ENCODE measurements around the gene ALDH16A1.
"Not testable (repeated sequence)": the region's sequence is repeated elsewhere in the genome, so short reads cannot be mapped to it uniquely, and the experiment has no call there.

ALDH16A1 gene

DNA sequence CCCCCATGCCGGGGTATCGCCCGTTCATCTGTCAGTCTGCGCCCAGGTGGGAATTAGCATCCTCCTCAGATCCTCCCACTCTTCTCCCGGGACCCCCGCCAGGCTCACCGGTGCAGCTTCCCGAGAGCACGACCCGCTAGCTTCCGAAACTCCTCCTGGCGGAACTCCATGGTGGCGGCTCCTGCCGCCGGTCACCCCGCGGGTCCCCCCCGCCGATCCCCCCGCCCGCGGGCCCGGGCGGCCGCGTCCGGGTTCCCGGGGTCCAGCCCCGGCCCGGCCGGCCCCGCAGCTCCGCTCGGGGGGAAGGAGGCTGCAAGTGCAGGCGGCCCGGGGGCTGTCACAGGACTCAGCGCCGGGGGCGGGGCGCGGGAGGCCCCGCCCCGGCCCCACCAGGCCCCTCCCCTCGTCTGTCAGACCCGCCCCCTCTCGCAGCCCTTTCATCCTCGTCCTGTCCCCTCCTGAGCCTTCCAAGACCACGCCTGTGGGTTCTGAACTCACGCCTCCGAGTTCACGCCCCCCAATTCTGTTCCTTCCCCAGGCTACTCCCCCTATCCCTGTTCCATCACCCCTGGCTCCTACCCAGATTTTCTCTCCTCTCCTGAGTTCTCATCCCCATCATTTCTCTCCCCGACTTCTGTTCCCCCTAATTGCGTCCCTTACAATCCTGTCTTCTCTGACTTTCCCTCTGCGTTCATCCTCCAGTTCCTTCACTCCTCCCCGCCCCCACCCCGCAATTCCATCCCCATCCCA lies 11.6 kb upstream of the ALDH16A1 start, which contains the start of gene SLC17A7:
Gene SLC17A7 (minus strand): TSS at position 318 of the 750 bp plus-strand sequence. CDS start 148 bp downstream, at position 170.
- Histone ChIP-seq H3K9me3 (ENCODE audit: control insufficient read depth in 2 of 2, low read length in 2 of 2) (no peaks in the 10 kb centered on the region), H3K4me3 (ENCODE audit: low read length in 2 of 2) (peak within 1 kb of the TSS in 1 of 2 donors; percentile 47), H3K27ac (ENCODE audit: low read length) (peak within 1 kb of the TSS; percentile 46), H3K4me1 (ENCODE audit: control insufficient read depth, insufficient read depth, low read length) (peaks cover 16% of the 10 kb centered on the region), H3K9ac (ENCODE audit: low read length in 2 of 2) (no peak within 1 kb of the TSS), H3K36me3 (ENCODE audit: control insufficient read depth in 2 of 2, insufficient read depth in 2 of 2, low read length in 2 of 2) (no peaks in the 10 kb centered on the region), H3K27me3 (ENCODE audit: control insufficient read depth in 1 of 2, insufficient read depth in 2 of 2, low read length in 2 of 2) (peaks cover 44 to 56% of the 10 kb centered on the region in 2 donors)

DNA sequence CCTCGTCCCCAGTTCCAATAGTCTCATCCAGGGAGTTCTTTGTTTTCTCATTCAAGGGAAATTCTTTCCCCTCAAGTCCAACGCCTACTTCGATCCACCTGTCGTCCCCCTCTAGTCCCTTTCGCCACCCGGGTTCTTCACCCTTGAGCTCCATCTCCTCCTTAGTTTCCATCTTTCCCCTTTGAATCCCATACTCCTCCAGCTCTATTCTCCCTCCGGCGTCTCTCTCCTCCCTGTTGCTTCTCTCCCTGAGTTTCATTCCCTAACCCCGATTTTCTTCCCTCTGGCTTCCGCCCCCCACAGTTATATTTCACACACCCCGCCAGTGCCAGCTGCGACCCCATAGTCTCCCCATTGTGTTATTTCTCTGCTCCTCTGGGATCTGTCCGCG lies 11.1 kb upstream of the ALDH16A1 start:
- Histone ChIP-seq H3K9ac (ENCODE audit: low read length in 2 of 2) (no peak overlapping the region), H3K4me1 (ENCODE audit: control insufficient read depth, insufficient read depth, low read length) (peaks cover 16% of the 10 kb centered on the region), H3K27ac (ENCODE audit: low read length) (peak overlapping the region; percentile 46), H3K27me3 (ENCODE audit: control insufficient read depth in 1 of 2, insufficient read depth in 2 of 2, low read length in 2 of 2) (peaks cover 41 to 50% of the 10 kb centered on the region in 2 donors), H3K36me3 (ENCODE audit: control insufficient read depth in 2 of 2, insufficient read depth in 2 of 2, low read length in 2 of 2) (peaks cover 0 to 3% of the 10 kb centered on the region in 2 donors), H3K9me3 (ENCODE audit: control insufficient read depth in 2 of 2, low read length in 2 of 2) (no peaks in the 10 kb centered on the region), H3K4me3 (ENCODE audit: low read length in 2 of 2) (peak overlapping the region in 1 of 2 donors; percentile 40)

DNA sequence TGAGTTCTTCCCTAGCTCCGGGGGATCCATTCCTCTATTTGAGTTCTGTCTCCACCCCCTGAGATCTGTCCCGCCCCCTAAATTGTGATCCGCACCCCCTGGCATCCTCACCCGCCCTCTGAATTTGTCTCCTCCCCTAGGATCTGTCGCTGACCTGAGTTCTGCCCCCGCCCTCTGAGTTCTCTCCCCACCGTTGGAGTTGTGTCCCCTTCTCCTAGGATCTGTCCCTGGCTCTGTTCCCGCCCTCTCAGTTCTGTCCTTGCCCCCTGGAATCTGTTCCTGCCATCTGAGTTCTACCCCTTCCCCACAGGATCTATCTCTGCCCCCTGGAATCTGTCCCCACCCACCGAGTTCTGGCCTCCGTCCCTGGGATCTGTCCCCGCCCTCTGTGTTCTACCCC lies 10.7 kb upstream of the ALDH16A1 start:
- peaks cover 16% of the 10 kb centered on the region for H3K4me1 ChIP-seq (ENCODE audit: control insufficient read depth, insufficient read depth, low read length)
- H3K27me3 ChIP-seq (ENCODE audit: control insufficient read depth in 1 of 2, insufficient read depth in 2 of 2, low read length in 2 of 2), result peaks cover 40 to 47% of the 10 kb centered on the region in 2 donors
- peak overlapping the region in 1 of 2 donors; percentile 40 for H3K4me3 ChIP-seq (ENCODE audit: low read length in 2 of 2)
- no peaks in the 10 kb centered on the region for H3K9me3 ChIP-seq (ENCODE audit: control insufficient read depth in 2 of 2, low read length in 2 of 2)
- H3K36me3 ChIP-seq (ENCODE audit: control insufficient read depth in 2 of 2, insufficient read depth in 2 of 2, low read length in 2 of 2), result peaks cover 0 to 3% of the 10 kb centered on the region in 2 donors
- no peak overlapping the region for H3K9ac ChIP-seq (ENCODE audit: low read length in 2 of 2)
- H3K27ac ChIP-seq (ENCODE audit: low read length), result peak overlapping the region; percentile 46

DNA sequence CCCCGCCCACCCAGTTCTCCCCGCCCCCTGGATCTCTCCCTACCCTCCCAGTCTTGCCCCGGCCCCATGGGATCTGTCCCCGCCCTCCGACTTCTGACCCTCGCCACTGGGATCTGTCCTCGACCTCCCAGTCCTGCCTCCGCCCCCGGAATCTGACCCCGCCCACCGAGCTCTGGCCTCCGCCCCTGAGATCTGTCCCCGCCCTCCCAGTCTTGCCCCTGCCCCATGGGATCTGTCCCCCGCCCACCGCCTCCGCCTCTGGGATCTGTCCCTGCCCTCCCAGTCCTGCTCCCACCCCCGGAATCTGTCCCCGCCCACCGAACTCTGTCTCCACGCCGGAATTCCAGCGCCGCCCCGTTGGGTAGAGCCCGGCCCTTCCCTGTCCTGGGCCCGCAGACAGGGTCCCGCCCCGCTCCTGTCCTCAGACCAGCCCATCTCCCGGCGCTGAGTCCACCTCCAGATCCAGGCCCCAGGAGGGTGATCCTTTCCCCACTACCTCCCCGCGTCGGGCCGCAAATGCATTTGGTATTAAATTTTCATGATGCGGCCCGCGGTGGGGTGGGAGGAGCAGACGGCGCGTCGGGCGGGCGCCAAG lies 10.2 kb upstream of the ALDH16A1 start:
- peak overlapping the region in 1 of 2 donors; percentile 22 for H3K9ac ChIP-seq (ENCODE audit: low read length in 2 of 2)
- H3K27me3 ChIP-seq (ENCODE audit: control insufficient read depth in 1 of 2, insufficient read depth in 2 of 2, low read length in 2 of 2), result peaks cover 36 to 44% of the 10 kb centered on the region in 2 donors
- no peak overlapping the region for H3K27ac ChIP-seq (ENCODE audit: low read length)
- H3K9me3 ChIP-seq (ENCODE audit: control insufficient read depth in 2 of 2, low read length in 2 of 2), result no peaks in the 10 kb centered on the region
- peaks cover 0 to 3% of the 10 kb centered on the region in 2 donors for H3K36me3 ChIP-seq (ENCODE audit: control insufficient read depth in 2 of 2, insufficient read depth in 2 of 2, low read length in 2 of 2)
- H3K4me3 ChIP-seq (ENCODE audit: low read length in 2 of 2), result peak overlapping the region; percentile 69 to 75
- peaks cover 18% of the 10 kb centered on the region for H3K4me1 ChIP-seq (ENCODE audit: control insufficient read depth, insufficient read depth, low read length)

DNA sequence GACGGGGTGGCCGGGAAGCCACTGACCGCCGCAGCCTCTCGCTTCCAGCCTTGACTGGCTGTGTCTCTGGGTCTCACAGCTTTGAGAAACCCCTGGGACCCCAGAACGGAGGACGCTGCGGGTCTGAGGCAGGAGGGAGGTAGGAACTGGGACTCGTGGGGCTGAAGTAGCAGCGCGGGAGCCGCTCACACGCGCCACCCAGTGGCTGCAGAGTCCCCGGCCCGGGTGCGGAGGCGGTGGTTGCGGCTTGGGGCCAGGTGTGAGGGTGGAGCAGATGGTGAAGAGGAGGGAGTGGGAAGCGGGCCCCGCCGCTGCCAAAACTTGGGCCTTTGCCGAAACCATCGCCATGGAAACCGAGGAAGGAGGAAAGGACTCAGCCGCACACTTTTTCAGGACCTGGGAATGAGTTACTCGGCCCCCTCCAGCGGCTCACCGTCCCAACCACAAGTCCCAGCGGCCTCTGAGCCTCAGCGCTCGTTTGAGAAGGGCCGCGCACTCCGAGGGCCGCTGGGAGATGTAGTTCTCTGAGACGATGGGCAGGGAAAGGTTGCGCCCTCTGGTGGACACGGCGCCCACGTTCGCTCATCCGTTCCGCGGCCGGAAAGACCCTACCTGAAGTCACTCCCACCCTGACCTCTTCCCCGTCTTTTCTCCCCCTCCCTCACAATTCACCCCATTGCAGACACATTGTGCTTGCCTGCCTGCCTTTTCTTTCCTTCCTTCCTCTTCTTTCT lies 9.5 kb upstream of the ALDH16A1 start:
- no peak overlapping the region for H3K27ac ChIP-seq (ENCODE audit: low read length)
- peaks cover 30 to 40% of the 10 kb centered on the region in 2 donors for H3K27me3 ChIP-seq (ENCODE audit: control insufficient read depth in 1 of 2, insufficient read depth in 2 of 2, low read length in 2 of 2)
- H3K4me3 ChIP-seq (ENCODE audit: low read length in 2 of 2), result peak overlapping the region; percentile 69 to 75
- H3K9ac ChIP-seq (ENCODE audit: low read length in 2 of 2), result peak overlapping the region in 1 of 2 donors; percentile 22
- H3K9me3 ChIP-seq (ENCODE audit: control insufficient read depth in 2 of 2, low read length in 2 of 2), result no peaks in the 10 kb centered on the region
- H3K4me1 ChIP-seq (ENCODE audit: control insufficient read depth, insufficient read depth, low read length), result peaks cover 19% of the 10 kb centered on the region
- H3K36me3 ChIP-seq (ENCODE audit: control insufficient read depth in 2 of 2, insufficient read depth in 2 of 2, low read length in 2 of 2), result peaks cover 0 to 8% of the 10 kb centered on the region in 2 donors

DNA sequence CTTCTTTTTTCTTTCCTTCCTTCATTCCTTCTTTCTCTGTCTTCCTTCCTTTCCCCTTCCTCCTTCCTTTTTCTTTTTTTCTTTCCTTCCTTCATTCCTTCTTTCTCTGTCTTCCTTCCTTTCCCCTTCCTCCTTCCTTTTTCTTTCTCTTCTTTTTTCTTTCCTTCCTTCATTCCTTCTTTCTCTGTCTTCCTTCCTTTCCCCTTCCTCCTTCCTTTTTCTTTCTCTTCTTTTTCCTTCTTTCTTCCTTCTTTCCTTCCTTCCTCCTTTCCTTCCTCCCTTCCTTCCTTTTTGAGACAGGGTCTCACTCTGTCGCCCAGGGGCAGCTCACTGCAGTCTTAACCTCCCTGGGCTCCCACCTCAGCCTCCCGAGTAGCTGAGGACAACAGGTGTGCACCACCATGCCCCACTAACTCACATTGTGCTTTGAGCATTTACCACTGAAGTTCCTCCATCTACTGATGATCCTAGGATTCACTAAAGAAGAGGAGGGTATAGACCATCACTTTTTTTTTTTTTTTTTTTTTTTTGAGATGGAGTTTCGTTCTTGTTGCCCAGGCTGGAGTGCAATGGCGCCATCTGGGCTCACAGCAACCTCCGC lies 8.8 kb upstream of the ALDH16A1 start:
- Histone ChIP-seq H3K27me3 (ENCODE audit: control insufficient read depth in 1 of 2, insufficient read depth in 2 of 2, low read length in 2 of 2) (peaks cover 23 to 33% of the 10 kb centered on the region in 2 donors), H3K4me1 (ENCODE audit: control insufficient read depth, insufficient read depth, low read length) (peaks cover 19% of the 10 kb centered on the region)
- H3K9me3 ChIP-seq (ENCODE audit: control insufficient read depth in 2 of 2, low read length in 2 of 2); H3K36me3 ChIP-seq (ENCODE audit: control insufficient read depth in 2 of 2, insufficient read depth in 2 of 2, low read length in 2 of 2); H3K27ac ChIP-seq (ENCODE audit: low read length); H3K9ac ChIP-seq (ENCODE audit: low read length in 2 of 2); H3K4me3 ChIP-seq (ENCODE audit: low read length in 2 of 2): not testable (repeated sequence)

DNA sequence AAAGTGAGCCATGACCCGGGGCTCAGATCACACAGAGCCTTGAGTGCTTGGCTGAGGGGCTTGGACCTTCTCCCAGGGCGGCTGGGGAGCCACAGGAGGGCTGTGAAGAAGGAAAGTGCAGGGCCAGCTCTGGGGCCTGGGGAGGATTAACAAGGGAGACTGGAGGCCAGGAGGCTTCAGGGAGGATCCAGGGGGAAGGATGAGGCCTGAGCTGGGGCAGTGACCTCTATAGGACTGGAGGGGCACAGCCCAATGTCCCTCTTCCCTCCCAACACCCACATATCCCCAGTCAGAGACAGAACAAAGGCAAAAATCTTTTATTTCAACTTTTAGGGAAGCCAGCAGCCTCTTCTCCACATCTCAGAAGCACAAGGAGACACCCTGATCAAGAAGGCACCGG lies 7.0 kb upstream of the ALDH16A1 start:
- no peak overlapping the region for H3K27ac ChIP-seq (ENCODE audit: low read length)
- no peaks in the 10 kb centered on the region for H3K9me3 ChIP-seq (ENCODE audit: control insufficient read depth in 2 of 2, low read length in 2 of 2)
- H3K9ac ChIP-seq (ENCODE audit: low read length in 2 of 2), result no peak overlapping the region
- H3K4me3 ChIP-seq (ENCODE audit: low read length in 2 of 2), result no peak overlapping the region
- H3K36me3 ChIP-seq (ENCODE audit: control insufficient read depth in 2 of 2, insufficient read depth in 2 of 2, low read length in 2 of 2), result peaks cover 0 to 12% of the 10 kb centered on the region in 2 donors
- peaks cover 15% of the 10 kb centered on the region for H3K4me1 ChIP-seq (ENCODE audit: control insufficient read depth, insufficient read depth, low read length)
- peaks cover 7 to 16% of the 10 kb centered on the region in 2 donors for H3K27me3 ChIP-seq (ENCODE audit: control insufficient read depth in 1 of 2, insufficient read depth in 2 of 2, low read length in 2 of 2)

DNA sequence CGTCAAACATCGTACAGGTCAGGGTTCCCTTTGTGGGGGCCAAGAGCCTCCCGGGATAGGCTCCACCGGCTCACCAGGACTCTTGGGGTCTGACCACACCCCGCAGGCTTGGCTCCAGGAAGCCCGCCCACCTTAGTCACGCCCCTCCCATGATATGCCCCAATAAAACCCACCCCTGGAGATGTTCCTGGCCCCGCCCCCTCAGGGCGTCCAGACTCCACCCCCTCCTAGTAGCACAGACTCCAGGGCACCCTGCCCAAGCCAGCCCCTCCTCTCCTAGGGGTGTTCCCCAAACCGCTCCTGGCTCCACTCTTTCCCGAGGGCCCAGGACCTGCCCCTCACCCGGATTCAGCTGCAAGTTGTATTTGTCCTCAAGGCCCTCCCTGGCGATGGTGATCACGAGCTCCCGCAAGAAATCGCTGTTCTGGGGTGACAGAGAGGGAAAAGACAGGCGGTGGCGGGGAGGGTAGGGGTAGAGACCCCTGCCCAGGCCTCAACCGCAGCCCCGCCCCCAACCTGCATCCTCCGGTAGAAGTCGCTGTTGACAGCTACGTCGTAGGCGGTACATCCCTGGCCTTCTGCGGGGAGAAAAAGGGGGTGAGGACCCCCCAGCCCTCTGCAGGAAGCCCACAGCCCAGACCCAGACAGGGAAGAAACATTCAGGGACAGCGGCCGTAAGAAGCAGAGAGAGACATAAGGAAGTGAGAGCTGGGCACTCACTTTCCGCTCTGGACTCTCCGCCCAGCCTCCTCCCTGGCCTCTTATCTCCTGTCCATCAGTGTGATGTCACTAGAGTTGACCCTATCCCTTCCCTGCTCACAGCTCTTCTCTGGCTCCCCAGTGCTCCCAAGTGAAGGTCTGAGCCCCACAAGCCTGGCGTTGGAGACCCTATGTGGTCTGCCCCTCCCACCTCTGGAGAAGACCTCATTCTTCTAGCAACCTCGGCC lies 5.3 kb upstream of the ALDH16A1 start:
- H3K27ac ChIP-seq (ENCODE audit: low read length), result no peak overlapping the region
- H3K4me1 ChIP-seq (ENCODE audit: control insufficient read depth, insufficient read depth, low read length), result peaks cover 10% of the 10 kb centered on the region
- peaks cover 0 to 4% of the 10 kb centered on the region in 2 donors for H3K27me3 ChIP-seq (ENCODE audit: control insufficient read depth in 1 of 2, insufficient read depth in 2 of 2, low read length in 2 of 2)
- no peak overlapping the region for H3K9ac ChIP-seq (ENCODE audit: low read length in 2 of 2)
- peaks cover 0 to 12% of the 10 kb centered on the region in 2 donors for H3K36me3 ChIP-seq (ENCODE audit: control insufficient read depth in 2 of 2, insufficient read depth in 2 of 2, low read length in 2 of 2)
- H3K9me3 ChIP-seq (ENCODE audit: control insufficient read depth in 2 of 2, low read length in 2 of 2), result no peaks in the 10 kb centered on the region
- no peak overlapping the region for H3K4me3 ChIP-seq (ENCODE audit: low read length in 2 of 2)

DNA sequence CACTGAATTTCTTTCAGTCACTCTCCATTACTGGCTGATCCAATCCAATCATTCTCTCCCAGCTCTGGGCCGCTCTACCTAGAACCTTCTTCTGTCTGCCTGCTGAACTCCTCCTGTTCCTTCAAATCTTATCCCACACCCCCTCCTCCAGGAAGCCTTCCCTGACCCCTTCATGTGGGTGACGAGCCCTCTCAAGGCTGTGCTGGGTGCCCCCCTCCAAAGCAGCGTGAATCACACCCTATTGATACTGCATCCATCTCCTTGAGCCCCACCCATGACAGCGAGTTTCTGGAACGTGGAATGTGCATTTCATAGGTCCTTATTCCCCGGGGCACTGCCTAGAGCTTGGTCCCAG lies 4.6 kb upstream of the ALDH16A1 start:
- no peak overlapping the region for H3K27ac ChIP-seq (ENCODE audit: low read length)
- no peaks in the 10 kb centered on the region for H3K27me3 ChIP-seq (ENCODE audit: control insufficient read depth in 1 of 2, insufficient read depth in 2 of 2, low read length in 2 of 2)
- H3K4me3 ChIP-seq (ENCODE audit: low read length in 2 of 2), result no peak overlapping the region
- H3K9me3 ChIP-seq (ENCODE audit: control insufficient read depth in 2 of 2, low read length in 2 of 2), result no peaks in the 10 kb centered on the region
- H3K9ac ChIP-seq (ENCODE audit: low read length in 2 of 2), result no peak overlapping the region
- peaks cover 0 to 12% of the 10 kb centered on the region in 2 donors for H3K36me3 ChIP-seq (ENCODE audit: control insufficient read depth in 2 of 2, insufficient read depth in 2 of 2, low read length in 2 of 2)
- H3K4me1 ChIP-seq (ENCODE audit: control insufficient read depth, insufficient read depth, low read length), result peaks cover 6% of the 10 kb centered on the region

Measured in stomach smooth muscle (tissue), 2 donors.